Kasumi-1 (cell line): ENCODE data around the gene FOXO3B.
A peak's percentile ranks its signal among the peaks of the same experiment; 100 is the strongest.
"Not testable (repeated sequence)": the region's sequence is repeated elsewhere in the genome, so short reads cannot be mapped to it uniquely, and the experiment has no call there.

Experiments used
- DNase-seq, 2 experiments: peaks; one replicate each; lab custom pipeline; 2025; lab: John Stamatoyannopoulos, UW

Gene FOXO3B

DNA sequence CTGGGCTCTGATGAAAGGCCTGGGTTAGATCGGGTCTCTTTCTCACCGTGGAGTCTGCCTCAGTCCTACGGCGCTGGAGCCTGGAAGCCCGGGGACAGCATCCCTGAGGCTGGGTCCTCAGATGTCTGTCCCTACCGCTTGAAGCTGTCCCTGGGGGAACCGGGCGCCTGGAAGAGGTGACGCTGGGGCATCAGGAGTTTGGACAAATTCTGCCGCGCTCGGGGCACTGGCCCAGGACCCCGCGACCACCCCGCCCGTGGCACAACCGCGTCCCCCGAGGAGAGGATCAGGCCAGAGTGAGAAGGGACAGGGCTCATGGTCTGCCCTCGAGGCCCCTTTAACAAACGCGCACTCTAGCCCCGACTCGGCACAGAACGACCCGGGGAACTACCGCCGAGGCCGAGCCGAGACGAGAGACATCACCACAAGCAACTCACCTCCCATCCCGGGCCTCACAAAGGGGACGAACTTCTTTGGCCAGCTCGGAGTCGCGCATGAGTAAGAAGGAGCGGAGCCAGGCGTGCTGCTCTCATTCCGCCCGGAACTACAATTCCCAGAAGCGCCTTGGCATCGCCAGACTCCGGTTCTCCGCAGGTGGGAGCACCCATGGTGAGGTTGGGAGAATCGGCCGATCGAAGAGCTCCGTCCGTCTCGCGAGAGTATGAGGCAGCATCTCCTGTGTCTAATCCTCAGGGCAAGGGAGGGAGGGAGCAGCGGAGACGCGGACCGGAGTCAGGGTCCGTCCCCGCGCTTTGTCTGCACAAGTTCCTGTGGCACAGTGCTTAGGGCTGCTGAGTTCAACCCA lies at the start of gene FOXO3B:
Gene FOXO3B, minus strand, starts transcription at position 548 of the 805 bp plus-strand sequence. CDS start 663 bp downstream, outside the sequence.
- DNase-seq: not testable (repeated sequence)

DNA sequence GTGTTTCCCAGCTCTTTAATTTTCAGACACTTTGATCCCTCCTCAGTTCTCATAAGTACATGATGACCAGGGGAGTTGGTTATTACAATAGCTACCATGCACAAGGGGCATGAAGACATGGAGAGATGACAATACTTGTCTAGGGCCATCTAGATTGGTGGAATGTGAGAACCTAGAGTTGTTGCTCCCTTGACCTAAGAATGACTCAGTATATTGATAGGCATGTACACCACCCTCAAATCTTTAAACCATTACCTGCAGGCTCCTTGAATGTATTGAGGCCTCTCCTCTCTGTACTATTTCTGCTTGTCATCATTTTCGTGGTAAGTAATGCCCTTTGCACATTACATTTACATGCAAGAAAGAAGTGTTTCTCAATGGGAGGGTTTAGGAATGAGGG lies 41.4 kb upstream of the FOXO3B start:
- not testable (repeated sequence) for DNase-seq

DNA sequence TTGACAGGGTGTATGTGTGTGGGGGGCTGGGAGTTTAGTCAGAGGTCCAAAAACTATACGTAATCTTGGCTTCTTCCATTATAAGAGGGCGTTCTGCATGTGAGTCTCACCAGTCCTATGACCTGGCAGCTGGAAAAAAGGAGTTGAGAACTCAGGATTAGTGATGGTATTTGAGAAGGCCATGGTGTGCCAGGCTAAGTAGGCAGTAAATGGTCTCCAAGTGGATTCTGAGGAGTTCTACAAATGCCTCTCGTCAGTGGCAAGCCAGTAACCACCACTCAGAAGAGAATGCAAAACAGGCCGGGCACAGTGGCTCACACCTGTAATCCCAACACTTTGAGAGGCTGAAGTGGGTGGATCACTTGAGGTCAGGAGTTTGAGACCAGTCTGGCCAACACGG lies 40.5 kb upstream of the FOXO3B start:
- not testable (repeated sequence) for DNase-seq

DNA sequence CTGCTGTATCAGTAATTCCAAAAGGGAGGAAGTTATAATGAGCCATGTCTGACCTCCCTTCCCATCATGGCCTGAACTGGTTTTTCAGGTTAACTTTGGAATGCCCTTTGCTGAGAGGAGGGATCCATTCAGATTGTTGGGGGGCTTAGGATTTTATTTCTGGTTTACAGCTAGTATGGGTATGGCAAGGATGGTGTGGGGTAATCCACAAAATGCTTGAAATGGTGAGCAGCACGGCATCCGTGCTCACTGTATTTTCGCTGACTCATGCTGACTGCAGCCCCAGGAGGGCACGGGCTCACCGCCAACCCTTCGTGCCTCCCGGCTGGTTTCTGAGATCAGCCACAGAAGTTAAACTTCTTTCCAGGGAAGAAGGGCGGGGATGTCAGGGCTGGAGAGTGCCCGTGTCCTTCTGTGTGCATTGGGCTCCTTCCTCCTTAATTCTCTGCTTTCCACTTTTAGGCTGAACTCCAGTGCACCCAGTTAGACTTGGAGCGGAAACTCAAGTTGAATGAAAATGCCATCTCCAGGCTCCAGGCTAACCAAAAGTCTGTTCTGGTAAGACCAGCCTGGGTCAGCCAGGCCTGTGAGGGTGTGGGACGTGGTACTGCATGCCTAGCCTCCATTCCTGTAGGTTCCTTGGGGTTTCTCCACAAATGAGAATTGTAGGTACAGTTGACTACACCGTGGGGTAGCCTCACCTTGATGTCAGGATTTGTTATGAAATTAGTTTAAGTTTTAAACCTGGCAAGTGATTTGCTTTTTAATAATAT lies 39.8 kb upstream of the FOXO3B start:
- DNase-seq: not testable (repeated sequence)

DNA sequence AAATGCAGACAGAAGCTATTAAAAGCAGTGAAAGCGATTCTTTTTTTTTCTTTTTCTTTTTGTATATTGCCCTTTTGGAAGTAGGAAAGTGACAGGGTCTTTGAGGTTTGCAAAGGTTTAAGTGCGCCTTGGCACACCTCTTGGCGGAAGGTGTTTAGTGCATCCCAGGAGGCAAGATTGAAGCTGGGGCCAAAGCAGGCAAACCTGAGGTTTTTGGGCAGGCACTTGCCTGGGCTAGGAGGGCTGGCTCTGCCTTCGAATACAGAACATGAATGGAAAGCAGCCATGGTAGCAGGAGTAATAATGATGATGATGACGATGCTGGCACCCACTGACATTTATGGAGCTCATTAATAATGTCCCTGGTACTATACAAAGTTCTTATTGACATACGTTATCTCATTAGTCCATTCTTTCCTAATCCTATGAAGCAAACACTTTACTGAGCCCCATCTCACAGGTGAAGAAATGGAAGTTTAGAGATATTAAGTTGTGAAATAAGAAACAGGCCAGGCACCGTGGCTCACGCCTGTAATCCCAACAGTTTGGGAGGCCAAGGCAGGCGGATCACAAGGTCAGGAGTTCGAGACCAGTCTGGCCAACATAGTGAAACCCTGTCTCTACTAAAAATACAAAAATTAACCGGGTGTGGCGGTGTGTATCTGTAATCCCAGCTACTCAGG lies 37.5 kb upstream of the FOXO3B start:
- DNase-seq: not testable (repeated sequence)

DNA sequence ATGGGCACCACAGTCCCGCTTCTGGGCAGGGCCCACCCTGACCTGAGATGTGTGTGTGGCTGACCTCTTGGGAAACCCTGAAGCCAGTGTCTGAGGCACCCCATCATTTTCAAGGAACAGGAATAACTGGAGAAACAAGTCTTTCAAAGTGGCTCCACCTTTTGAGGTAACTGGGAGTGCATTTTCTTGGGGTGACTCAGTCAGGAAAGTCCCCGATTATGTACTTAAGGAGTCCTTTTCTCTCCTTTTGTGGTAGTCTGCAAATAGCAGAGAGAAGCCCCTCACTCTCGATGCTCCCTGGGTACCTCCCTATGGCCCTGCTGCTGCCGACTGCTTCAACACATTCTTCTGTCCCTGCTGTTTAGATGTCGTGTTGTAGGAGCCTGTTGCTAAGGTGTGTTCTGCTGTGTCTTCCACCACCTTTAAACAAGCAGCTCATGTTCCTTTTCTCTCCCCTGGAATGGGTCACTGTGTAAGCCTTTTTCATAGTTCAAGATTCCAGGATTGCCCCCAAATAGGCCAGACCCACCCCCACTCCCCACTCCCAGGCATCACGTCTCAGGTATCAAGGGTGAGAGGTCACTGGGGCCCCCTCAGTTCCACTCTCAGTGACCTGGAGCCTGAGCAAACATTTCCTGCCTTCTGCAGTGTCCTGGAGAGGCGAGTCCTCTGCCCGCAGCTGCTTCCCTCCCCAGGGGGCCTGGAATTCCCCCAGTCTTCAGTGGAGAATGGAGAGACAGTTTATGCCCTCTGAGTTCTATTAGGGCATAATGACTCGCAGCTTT lies 36.7 kb upstream of the FOXO3B start:
- not testable (repeated sequence) for DNase-seq

DNA sequence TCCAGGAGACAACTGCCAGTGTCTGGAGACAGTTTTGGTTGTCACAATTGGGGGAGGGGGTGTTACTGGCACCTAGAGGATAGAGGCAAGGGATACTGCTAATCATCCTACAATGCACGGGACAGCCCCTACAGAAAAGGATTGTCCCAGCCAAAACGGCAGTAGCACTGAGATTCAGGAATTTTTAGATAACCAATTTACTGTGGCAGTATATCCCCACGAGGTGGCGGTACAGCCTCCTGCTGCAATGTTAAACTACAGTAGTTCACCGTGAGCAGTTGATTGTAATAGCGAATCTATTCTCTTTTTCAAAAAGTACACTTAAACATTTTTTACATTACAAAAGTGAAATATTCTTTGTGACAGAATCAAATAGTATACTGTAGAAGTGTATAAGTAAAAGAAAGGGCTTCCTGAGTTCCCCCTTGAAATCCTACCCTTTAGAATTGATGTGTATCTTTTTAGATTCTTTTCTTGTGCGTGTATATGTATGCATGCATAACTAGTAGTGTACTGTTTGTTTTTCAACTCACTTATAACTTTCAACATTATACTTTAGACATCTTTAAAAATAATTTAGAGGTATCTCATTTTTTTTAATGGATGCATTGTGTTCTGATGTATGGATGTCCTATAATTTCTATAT lies 30.4 kb upstream of the FOXO3B start:
- peak in 1 of 2 experiments; percentile 2 for DNase-seq

DNA sequence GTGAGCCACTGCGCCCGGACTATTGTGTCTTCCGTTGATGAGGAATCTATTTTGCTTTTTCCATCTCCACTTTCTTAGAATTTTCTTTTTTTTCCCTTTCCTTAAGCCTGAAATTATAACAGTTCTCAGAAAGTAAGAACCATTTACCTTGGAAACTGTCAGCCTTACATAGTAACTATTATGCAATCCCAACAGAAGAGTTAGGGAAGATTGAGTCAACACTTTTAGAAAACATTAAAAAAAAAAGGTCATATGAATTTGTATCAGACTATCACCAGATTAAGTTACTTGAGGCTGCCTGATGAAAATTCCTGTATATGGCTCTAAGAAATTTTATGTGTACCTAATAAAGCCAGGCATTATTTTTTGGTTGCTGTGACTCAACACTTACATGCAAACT lies 26.1 kb upstream of the FOXO3B start:
- DNase-seq: not testable (repeated sequence)

DNA sequence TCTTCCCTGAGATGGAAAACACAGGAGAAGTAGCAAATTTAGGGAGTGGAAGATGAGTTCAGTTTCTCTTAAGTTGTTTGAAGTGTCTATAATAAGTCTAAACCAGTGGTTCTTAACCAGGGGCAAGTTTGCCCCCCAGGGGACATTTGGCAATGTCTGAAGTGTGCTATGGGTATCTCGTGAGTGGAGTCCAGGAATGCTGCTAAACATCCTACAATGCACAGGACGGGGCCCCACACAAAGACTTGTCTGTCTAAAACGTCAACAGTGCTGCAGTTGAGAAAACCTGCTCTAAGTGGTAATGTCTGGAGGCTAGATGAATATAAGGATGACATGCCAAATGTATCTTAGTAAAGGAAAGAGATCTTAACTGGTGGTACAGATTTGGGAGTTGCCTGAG lies 23.8 kb upstream of the FOXO3B start:
- not testable (repeated sequence) for DNase-seq

DNA sequence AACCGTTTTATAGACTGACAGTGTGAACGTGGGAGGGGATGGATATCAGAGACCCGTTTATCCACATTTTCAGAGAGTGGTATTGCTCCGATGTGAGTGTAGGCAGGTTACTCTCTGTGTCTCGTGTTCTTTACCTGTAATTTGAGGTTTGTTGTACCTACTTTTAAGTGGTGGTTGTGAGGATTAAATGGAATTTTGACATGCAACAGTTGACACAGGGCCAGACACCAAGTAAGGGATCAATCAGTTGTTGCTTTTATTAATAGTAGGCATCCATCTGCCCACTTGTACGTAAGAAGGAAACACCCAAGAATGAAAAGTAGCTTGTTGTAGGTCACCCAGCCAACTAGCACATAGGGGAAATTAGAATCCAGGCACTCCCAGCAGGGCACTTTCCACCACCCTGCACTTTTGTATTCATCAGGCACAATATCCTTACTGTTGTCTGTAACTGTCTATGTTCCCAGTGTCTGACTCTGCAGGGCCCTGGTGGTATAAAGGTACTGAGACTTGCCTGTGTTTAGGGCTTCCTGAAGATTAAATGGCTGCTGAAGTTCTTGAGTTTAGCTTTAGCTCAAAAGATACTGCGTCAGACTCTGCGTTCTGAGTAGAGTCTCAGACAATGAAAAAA lies 16.5 kb upstream of the FOXO3B start:
- not testable (repeated sequence) for DNase-seq

DNA sequence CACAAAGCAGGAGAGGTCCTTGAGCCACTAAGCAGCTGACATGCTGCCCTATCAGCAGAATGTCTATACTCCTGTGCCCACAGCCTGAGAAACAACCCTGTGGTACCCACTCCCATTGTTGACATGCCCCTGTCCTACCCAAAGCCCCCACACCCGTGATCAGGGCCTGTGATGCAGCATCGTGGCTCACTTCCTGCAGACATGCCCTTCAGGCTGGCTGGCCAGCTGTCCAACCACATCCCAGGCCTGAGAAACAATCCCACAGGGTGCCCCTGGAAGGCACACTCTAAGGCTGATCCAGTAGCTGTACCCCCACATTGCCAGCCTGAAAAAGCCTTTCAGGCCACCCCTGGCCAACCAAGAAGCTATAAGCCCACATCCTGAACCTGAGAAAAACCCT lies 13.0 kb upstream of the FOXO3B start:
- not testable (repeated sequence) for DNase-seq

DNA sequence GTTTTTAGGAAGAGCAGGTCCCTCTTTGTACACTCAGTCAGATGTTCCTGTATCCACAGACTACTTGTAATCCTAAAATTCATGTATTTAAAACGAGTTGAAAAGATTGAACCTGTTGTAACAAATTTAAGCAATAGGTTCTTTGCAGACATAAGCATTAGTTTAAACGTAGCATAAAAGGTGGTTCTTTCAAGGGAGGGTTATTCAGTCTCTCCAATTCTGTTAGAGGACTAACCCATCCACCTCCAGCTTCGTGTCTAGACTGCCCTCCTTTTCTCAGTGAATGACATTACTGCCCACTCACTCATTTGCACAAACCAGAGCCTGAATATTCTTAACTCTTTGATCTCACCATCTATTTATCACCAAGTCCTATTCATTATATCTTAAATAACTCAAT lies 554 bp upstream of the FOXO3B start:
- DNase-seq: not testable (repeated sequence)

DNA sequence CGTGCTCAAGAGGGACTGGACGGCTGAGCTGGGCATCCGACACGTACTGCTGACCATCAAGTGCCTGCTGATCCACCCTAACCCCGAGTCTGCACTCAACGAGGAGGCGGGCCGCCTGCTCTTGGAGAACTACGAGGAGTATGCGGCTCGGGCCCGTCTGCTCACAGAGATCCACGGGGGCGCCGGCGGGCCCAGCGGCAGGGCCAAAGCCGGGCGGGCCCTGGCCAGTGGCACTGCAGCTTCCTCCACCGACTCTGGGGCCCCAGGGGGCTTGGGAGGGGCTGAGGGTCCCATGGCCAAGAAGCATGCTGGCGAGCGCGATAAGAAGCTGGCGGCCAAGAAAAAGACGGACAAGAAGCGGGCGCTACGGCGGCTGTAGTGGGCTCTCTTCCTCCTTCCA lies 4.7 kb downstream of the FOXO3B start:
- DNase-seq: not testable (repeated sequence)

DNA sequence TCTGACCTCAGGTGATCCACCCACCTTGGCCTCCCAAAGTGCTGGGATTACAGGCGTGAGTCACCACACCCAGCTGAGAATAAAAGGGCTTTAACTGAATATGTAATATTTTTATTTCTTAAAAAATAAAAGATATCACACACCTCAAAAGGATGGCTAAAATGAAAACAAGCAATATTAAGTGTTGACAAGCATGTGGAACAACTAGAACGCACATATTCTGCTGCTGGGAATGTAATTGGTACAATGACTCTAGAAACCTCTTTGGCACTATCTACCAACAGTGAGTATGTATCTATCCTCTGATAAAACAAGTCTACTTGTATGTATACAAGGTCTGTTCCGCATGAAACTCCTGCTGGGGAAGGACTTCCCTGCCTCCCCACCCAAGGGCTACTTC lies 5.2 kb downstream of the FOXO3B start:
- not testable (repeated sequence) for DNase-seq

DNA sequence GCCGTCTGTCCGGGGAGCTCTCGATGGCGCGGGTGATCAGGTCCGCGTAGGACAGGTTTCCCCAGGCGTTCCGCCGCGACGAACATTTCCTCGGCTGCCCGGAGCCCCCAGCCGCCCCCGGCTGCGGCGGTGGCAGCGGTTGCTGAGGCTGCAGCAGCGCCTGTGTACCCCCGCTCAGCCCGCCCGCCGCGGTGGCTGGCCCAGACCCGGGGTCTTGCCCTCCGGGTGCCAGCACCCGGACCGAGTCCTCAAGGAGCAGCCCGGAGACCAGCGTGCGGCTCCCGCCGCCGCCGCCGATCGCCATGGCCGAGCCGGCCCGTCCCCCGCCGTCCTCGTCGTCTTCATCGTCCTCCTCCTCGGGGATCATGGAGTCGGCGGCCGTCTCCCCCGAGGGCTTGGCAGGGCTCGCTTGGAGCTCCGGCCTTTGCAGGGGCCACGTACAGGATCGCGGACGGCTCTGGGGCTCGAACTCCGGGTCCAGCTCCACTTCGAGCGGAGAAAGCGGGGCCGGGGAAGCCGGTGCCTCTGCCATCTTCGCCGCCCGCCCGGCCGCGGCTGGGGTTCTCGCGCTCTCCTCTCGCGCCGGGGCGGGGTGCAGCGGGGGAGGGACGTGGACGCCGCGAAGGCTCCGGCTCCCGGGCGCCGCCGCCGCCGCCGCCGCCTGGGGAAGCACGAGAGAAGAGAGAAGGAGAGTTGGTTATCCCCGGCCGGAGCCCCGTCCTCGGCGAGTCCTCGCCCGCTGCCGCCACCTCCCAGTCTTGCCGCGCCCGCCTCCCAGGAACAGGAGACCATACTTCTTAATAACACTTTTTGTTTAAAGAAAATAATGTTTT lies 9.5 kb downstream of the FOXO3B start:
- DNase-seq: not testable (repeated sequence)

DNA sequence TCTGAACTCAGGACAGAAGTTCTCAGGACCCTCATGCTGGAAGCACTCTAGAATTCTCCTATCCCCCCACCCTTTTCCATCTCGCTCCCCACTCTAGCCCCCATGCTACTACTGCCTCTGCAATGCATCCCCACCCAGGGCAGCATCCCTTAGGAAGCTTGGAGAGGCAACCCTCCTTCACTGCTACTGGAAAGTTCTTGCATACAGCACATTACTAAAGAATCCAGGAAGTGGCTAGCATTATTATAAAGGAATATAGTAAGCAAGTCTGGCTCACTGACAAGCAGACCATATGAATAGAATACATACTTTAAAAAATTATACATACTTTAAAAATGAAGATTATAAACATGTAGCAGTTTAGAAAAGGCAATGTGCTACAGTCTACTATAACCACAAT lies 13.5 kb downstream of the FOXO3B start:
- DNase-seq: not testable (repeated sequence)

DNA sequence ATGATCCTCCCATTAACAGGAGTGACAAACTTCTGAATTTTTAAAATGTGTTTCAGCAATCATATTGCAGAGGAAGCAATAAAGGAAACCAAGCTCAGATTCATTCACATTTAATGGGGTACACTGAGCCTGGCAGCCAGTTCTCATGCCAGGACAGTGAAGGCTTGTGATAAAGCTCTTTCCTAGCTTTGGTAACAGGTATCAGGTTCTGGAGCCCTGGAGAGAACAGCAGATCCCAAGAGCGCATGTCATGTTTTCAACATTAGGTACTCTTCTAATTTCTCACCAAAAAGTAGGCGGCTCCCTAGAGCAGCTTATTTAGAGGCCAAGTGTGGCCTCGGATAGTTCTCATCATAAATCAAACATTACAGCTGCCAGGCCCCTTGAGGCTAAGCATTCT lies 14.6 kb downstream of the FOXO3B start:
- not testable (repeated sequence) for DNase-seq

DNA sequence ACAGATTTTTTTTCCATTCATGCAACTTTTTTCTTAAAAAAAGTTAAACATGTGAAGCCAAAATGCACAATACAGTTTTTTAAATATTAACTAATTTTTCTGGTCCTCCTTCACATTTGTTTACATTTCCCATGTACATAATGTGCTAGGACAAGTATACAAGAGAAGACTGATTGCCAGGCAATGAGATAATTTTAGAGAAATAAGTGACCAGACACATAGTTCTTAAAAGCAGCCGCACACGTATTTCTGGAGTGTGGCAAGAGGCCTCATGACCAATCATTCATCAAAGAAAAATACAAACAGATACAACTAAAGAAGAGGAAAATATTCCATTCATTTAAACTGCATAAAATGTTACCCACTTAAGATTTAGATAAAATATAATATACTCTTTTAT lies 15.8 kb downstream of the FOXO3B start:
- not testable (repeated sequence) for DNase-seq

DNA sequence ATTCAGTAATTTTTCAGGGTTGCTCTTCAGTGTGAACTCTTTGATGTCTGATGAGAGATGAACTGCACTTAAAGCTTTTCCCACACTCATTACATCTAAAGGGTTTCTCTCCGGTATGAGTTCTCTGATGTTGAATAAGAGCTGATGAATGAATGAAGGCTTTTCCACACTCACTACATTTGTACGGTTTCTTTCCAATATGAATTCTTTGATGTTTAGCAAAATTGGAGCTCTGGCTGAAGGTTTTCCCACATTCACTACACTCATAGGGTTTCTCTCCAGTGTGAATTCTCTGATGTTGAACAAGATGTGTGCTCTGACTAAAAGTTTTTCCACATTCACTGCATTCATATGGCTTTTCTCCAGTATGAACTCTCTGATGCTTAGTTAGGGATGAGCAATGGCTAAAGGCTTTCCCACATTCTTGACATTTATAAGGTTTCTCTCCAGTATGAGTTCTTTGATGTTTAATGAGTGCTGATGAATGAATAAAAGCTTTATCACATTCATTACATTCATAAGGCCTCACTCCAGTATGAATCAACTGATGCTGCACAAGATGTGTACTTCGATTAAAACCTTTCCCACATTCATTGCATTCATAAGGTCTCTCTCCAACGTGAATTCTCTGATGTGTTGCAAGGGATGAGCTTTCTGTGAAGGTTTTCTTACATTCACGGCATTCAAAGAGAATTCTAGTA lies 20.0 kb downstream of the FOXO3B start:
- not testable (repeated sequence) for DNase-seq
